ENCODE results near the gene RAB11FIP4.

RAB11FIP4 gene

GRCh38 chr17:31424944-31425281 is 33.4 kb downstream of the RAB11FIP4 start:
- H3K27me3 ChIP-seq (ENCODE audit: insufficient read depth, poor library complexity, severe bottlenecking) = no peaks in the 10 kb centered on the region
- H3K4me1 ChIP-seq (ENCODE audit: insufficient read depth, poor library complexity, severe bottlenecking) = no peaks in the 10 kb centered on the region
- no peak for TF ChIP-seq CTCF (IDR thresholded peaks at IDR 0.05; ENCODE audit: poor library complexity, severe bottlenecking)
- ATAC-seq (ENCODE audit: low read depth) = no peak
- H3K27ac ChIP-seq (ENCODE audit: poor library complexity, severe bottlenecking) = no peak overlapping the region
- H3K9me3 ChIP-seq (ENCODE audit: severe bottlenecking) = no peaks in the 10 kb centered on the region
- no peaks in the 10 kb centered on the region for H3K36me3 ChIP-seq (ENCODE audit: low read depth)
- H3K4me3 ChIP-seq (ENCODE audit: severe bottlenecking) = no peak overlapping the region
- no peak for DNase-seq (ENCODE audit: low spot score)

GRCh38 chr17:31425282-31426040 is 34.0 kb downstream of the RAB11FIP4 start:
- no peaks in the 10 kb centered on the region for H3K27me3 ChIP-seq (ENCODE audit: insufficient read depth, poor library complexity, severe bottlenecking)
- no peak for DNase-seq (ENCODE audit: low spot score)
- no peaks in the 10 kb centered on the region for H3K9me3 ChIP-seq (ENCODE audit: severe bottlenecking)
- no peaks in the 10 kb centered on the region for H3K4me1 ChIP-seq (ENCODE audit: insufficient read depth, poor library complexity, severe bottlenecking)
- no peak for TF ChIP-seq CTCF (IDR thresholded peaks at IDR 0.05; ENCODE audit: poor library complexity, severe bottlenecking)
- H3K27ac ChIP-seq (ENCODE audit: poor library complexity, severe bottlenecking) = no peak overlapping the region
- no peak for ATAC-seq (ENCODE audit: low read depth)
- H3K4me3 ChIP-seq (ENCODE audit: severe bottlenecking) = no peak overlapping the region
- no peaks in the 10 kb centered on the region for H3K36me3 ChIP-seq (ENCODE audit: low read depth)

GRCh38 chr17:31427684-31428083 is 36.2 kb downstream of the RAB11FIP4 start:
- Histone ChIP-seq H3K4me1 (ENCODE audit: insufficient read depth, poor library complexity, severe bottlenecking) (no peaks in the 10 kb centered on the region), H3K36me3 (ENCODE audit: low read depth) (no peaks in the 10 kb centered on the region), H3K9me3 (ENCODE audit: severe bottlenecking) (no peaks in the 10 kb centered on the region), H3K27me3 (ENCODE audit: insufficient read depth, poor library complexity, severe bottlenecking) (no peaks in the 10 kb centered on the region), H3K4me3 (ENCODE audit: severe bottlenecking) (no peak overlapping the region), H3K27ac (ENCODE audit: poor library complexity, severe bottlenecking) (no peak overlapping the region)
- TF ChIP-seq CTCF (IDR thresholded peaks at IDR 0.05; ENCODE audit: poor library complexity, severe bottlenecking) = no peak
- ATAC-seq (ENCODE audit: low read depth) (no peak), DNase-seq (ENCODE audit: low spot score) (no peak)

GRCh38 chr17:31428111-31428510 is 36.6 kb downstream of the RAB11FIP4 start:
- Histone ChIP-seq H3K36me3 (ENCODE audit: low read depth) (no peaks in the 10 kb centered on the region), H3K9me3 (ENCODE audit: severe bottlenecking) (no peaks in the 10 kb centered on the region), H3K4me1 (ENCODE audit: insufficient read depth, poor library complexity, severe bottlenecking) (no peaks in the 10 kb centered on the region), H3K27me3 (ENCODE audit: insufficient read depth, poor library complexity, severe bottlenecking) (no peaks in the 10 kb centered on the region), H3K27ac (ENCODE audit: poor library complexity, severe bottlenecking) (no peak overlapping the region), H3K4me3 (ENCODE audit: severe bottlenecking) (no peak overlapping the region)
- no peak for TF ChIP-seq CTCF (IDR thresholded peaks at IDR 0.05; ENCODE audit: poor library complexity, severe bottlenecking)
- DNase-seq (ENCODE audit: low spot score) (no peak), ATAC-seq (ENCODE audit: low read depth) (no peak)

- ATAC-seq (ENCODE audit: low read depth) = no peak
- TF ChIP-seq CTCF (IDR thresholded peaks at IDR 0.05; ENCODE audit: poor library complexity, severe bottlenecking) = no peak
- Histone ChIP-seq H3K27me3 (ENCODE audit: insufficient read depth, poor library complexity, severe bottlenecking) (no peaks in the 10 kb centered on the region), H3K4me1 (ENCODE audit: insufficient read depth, poor library complexity, severe bottlenecking) (no peaks in the 10 kb centered on the region), H3K27ac (ENCODE audit: poor library complexity, severe bottlenecking) (no peak overlapping the region), H3K4me3 (ENCODE audit: severe bottlenecking) (no peak overlapping the region), H3K9me3 (ENCODE audit: severe bottlenecking) (no peaks in the 10 kb centered on the region), H3K36me3 (ENCODE audit: low read depth) (no peaks in the 10 kb centered on the region)
- no peak for DNase-seq (ENCODE audit: low spot score)
Observed at GRCh38 chr17:31428512-31428911, 37.0 kb downstream of the RAB11FIP4 start.
